ENCODE measurements around the gene TUFT1. TPM values are rescaled to one million over a fixed set of nuclear protein-coding genes. Genes with fewer than 3 reads are reported as not detected.

The TUFT1 gene
- total and polyA plus RNA-seq, 9 of the 15 experiments (the other 6 are each of a cell fraction or from before 2014, with no cell fraction given), result 0.54 to 2.0 (median 1.7) TPM

DNA sequence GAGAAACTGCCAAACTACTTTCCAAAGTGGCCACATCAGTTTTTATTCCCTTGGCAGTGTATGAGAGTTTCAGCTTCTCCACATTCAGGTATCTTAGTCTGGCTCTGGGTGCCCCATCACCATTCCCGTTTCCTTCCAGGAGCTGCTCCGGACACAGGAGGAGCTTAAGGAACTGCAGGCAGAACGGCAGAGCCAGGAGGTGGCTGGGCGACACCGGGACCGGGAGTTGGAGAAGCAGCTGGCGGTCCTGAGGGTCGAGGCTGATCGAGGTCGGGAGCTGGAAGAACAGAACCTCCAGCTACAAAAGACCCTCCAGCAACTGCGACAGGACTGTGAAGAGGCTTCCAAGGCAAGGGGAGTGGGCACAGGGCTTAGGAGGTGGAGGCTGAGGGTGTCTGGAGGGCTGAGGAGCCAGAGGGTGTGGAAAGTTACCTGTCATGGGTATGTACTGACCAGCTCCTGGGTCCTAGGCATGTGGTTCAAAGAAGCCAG lies 10.9 kb upstream of the TUFT1 start:
- Histone ChIP-seq H3K9ac (ENCODE audit: insufficient read depth in 1 of 2, low read depth in 2 of 2, low read length in 2 of 2) (no peak overlapping the region; a peak in 1 of 4 replicates), H3K27me3 (ENCODE audit: control insufficient read depth in 2 of 2, insufficient read depth in 2 of 2, low read length in 2 of 2) (peaks cover 39 to 49% of the 10 kb centered on the region in 2 experiments; a peak in 4 of 5 replicates), H3K9me3 (replicated peaks; ENCODE audit: control insufficient read depth, insufficient read depth, low read depth, low read length) (no peaks in the 10 kb centered on the region), H3K9me1 (ENCODE audit: control insufficient read depth, insufficient read depth, low read length) (no peaks in the 10 kb centered on the region), H4K20me1 (replicated peaks; ENCODE audit: control insufficient read depth, insufficient read depth, low read length) (no peaks in the 10 kb centered on the region), H3K4me2 (ENCODE audit: insufficient read depth, low read length) (0 out of 2 replicates have a peak overlapping the region, but pooled peaks have one; percentile 31), H3K79me2 (ENCODE audit: control insufficient read depth, insufficient read depth, low read length) (no peaks in the 10 kb centered on the region), H3K27ac (ENCODE audit: extremely low read depth, low read depth, low read length) (no peak overlapping the region), H2AFZ (ENCODE audit: low read depth, low read length) (no peak overlapping the region), H3K4me1 (replicated peaks in 1 of 2; ENCODE audit: control insufficient read depth in 2 of 2, insufficient read depth in 2 of 2, low read length in 2 of 2) (peaks cover 2 to 18% of the 10 kb centered on the region in 2 experiments; a peak in 3 of 5 replicates), H3K4me3 (no peak overlapping the region), H3K36me3 (ENCODE audit: control insufficient read depth, insufficient read depth, low read length) (no peaks in the 10 kb centered on the region)
- FAIRE-seq (no peak), DNase-seq (ENCODE audit: extremely low read depth in 1 of 4, low spot score in 3 of 4) (no peak), ATAC-seq (no peak)
- intact Hi-C loops (cut with micrococcal nuclease) (no loop called here), in situ Hi-C loops (cut with MboI) (no loop called here)
- no TSS peak for BruUV-seq (replicated peaks)
- ChIA-PET CTCF (ENCODE audit: low intra/inter-chr PET ratio) (no interaction called here), POLR2A (interaction anchor here (0.5 to 1.0 kb wide), 4 partner anchors 9 to 157 kb away, joined by 3 to 4 read pairs (median 3); partner anchors contain the start of gene TUFT1)
- no peak for TF ChIP-seq ZBTB7A (IDR thresholded peaks at IDR 0.05; ENCODE audit: borderline replicate concordance, control insufficient read depth, low read depth, low read length)
- 5% methylated on average over 11 of the region's 11 CpGs for WGBS (ENCODE audit: insufficient coverage, low coverage, missing lambda C conversion rate)

DNA sequence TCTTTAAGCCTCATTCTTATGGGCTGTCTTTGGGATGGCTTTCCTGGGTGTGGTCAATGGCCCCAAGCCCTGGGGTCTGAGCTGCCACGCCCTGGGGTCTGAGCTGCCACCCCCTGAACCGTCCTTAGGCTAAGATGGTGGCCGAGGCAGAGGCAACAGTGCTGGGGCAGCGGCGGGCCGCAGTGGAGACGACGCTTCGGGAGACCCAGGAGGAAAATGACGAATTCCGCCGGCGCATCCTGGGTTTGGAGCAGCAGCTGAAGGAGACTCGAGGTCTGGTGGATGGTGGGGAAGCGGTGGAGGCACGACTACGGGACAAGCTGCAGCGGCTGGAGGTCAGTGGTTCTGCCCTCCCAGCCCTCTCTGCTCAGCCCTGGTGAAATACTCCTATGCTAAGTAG lies 10.3 kb upstream of the TUFT1 start:
- H3K9me3 ChIP-seq (replicated peaks; ENCODE audit: control insufficient read depth, insufficient read depth, low read depth, low read length), result no peaks in the 10 kb centered on the region
- H3K36me3 ChIP-seq (ENCODE audit: control insufficient read depth, insufficient read depth, low read length), result no peaks in the 10 kb centered on the region
- ATAC-seq, result peak; percentile 32; the same call in 2 of the 3 replicates
- POLR2A ChIA-PET, result interaction anchor here (0.5 to 1.0 kb wide), 6 partner anchors 9 to 340 kb away, joined by 3 to 4 read pairs (median 3); partner anchors contain the start of gene TUFT1
- no peak for DNase-seq (ENCODE audit: extremely low read depth in 1 of 4, low spot score in 3 of 4)
- no peak for FAIRE-seq
- 30% methylated on average over 18 of the region's 18 CpGs for WGBS (ENCODE audit: insufficient coverage, low coverage, missing lambda C conversion rate)
- intact Hi-C loops (cut with micrococcal nuclease), result loop anchor here (5.0 kb wide), 1 partner anchor 72 kb away; the partner anchor contains the start of gene POGZ
- no peaks in the 10 kb centered on the region for H3K79me2 ChIP-seq (ENCODE audit: control insufficient read depth, insufficient read depth, low read length)
- peaks cover 37 to 44% of the 10 kb centered on the region in 2 experiments; a peak in 4 of 5 replicates for H3K27me3 ChIP-seq (ENCODE audit: control insufficient read depth in 2 of 2, insufficient read depth in 2 of 2, low read length in 2 of 2)
- H3K9ac ChIP-seq (ENCODE audit: insufficient read depth in 1 of 2, low read depth in 2 of 2, low read length in 2 of 2), result peak overlapping the region in 1 of 2 experiments; percentile 80; a peak in 1 of 4 replicates
- CTCF ChIA-PET (ENCODE audit: low intra/inter-chr PET ratio), result no interaction called here
- peak overlapping the region; percentile 31 for H3K4me2 ChIP-seq (ENCODE audit: insufficient read depth, low read length)
- BruUV-seq (replicated peaks), result no TSS peak
- H4K20me1 ChIP-seq (replicated peaks; ENCODE audit: control insufficient read depth, insufficient read depth, low read length), result no peaks in the 10 kb centered on the region; the same call in 1 of the 2 replicates
- in situ Hi-C loops (cut with MboI), result no loop called here
- H3K4me3 ChIP-seq, result no peak overlapping the region
- peaks cover 2 to 18% of the 10 kb centered on the region in 2 experiments; a peak in 3 of 5 replicates for H3K4me1 ChIP-seq (replicated peaks in 1 of 2; ENCODE audit: control insufficient read depth in 2 of 2, insufficient read depth in 2 of 2, low read length in 2 of 2)
- no peak overlapping the region for H3K27ac ChIP-seq (ENCODE audit: extremely low read depth, low read depth, low read length)
- no peaks in the 10 kb centered on the region for H3K9me1 ChIP-seq (ENCODE audit: control insufficient read depth, insufficient read depth, low read length)
- H2AFZ ChIP-seq (ENCODE audit: low read depth, low read length), result no peak overlapping the region
- TF ChIP-seq MCM2 (IDR thresholded peaks at IDR 0.05; ENCODE audit: low read depth), result no peak
- TF ChIP-seq, protein P1, sequence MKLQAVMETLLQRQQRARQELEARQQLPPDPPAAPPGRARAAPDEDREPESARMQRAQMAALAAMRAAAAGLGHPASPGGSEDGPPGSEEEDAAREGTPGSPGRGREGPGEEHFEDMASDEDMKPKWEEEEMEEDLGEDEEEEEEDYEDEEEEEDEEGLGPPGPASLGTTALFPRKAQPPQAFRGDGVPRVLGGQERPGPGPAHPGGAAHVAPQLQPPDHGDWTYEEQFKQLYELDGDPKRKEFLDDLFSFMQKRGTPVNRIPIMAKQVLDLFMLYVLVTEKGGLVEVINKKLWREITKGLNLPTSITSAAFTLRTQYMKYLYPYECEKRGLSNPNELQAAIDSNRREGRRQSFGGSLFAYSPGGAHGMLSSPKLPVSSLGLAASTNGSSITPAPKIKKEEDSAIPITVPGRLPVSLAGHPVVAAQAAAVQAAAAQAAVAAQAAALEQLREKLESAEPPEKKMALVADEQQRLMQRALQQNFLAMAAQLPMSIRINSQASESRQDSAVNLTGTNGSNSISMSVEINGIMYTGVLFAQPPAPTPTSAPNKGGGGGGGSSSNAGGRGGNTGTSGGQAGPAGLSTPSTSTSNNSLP (IDR thresholded peaks at IDR 0.05; ENCODE audit: borderline replicate concordance, low read depth, low read length), result no peak
- no peak for TF ChIP-seq ZNF174 (CRISPR knock-in tag; IDR thresholded peaks at IDR 0.05)
- no peak for TF ChIP-seq GABPB1 (CRISPR knock-in tag; IDR thresholded peaks at IDR 0.05)
- TF ChIP-seq MCM3 (IDR thresholded peaks at IDR 0.05), result no peak
- TF ChIP-seq ZNF212 (CRISPR knock-in tag; IDR thresholded peaks at IDR 0.05), result no peak
- TF ChIP-seq SAP30 (IDR thresholded peaks at IDR 0.05; ENCODE audit: borderline replicate concordance, insufficient read depth, low read depth, low read length, poor library complexity, severe bottlenecking), result no peak

Data from K562 (cell line).